Activated naive CD4-positive, alpha-beta T cell treated with anti-CD3 and anti-CD28 coated beads for 36 hours (primary cell): ENCODE data around the gene ZYG11A. TPM values are rescaled to one million over a fixed set of nuclear protein-coding genes. Genes with fewer than 3 reads are reported as not detected.
"Not testable (repeated sequence)": the region's sequence is repeated elsewhere in the genome, so short reads cannot be mapped to it uniquely, and the experiment has no call there.

Experiments used
- CTCF ChIA-PET: fragments of 350-600 bp; sonication (Branson Sonifier 250); formaldehyde crosslinking; loops from one replicate; lab custom pipeline; 2021; ENCODE audit warnings: antibody characterized with exemption; lab: Charles Lee
- DNase-seq: peaks from one replicate; pipeline ENCODE4 v3.0.0-alpha.2; 2020
- H3K27ac Mint-ChIP-seq: one replicate; pipeline ENCODE4 v1.8.0; 2021; ENCODE audit warnings: mild to moderate bottlenecking, mixed read lengths
- H3K27me3 Mint-ChIP-seq: one replicate; pipeline ENCODE4 v1.8.0; 2021; ENCODE audit warnings: low read depth, mixed read lengths
- H3K36me3 Mint-ChIP-seq: one replicate; pipeline ENCODE4 v1.8.0; 2021; ENCODE audit warnings: low read depth, mixed read lengths
- H3K4me1 Mint-ChIP-seq: one replicate; pipeline ENCODE4 v1.8.0; 2021; ENCODE audit warnings: low read depth, mixed read lengths
- H3K4me3 Mint-ChIP-seq: one replicate; pipeline ENCODE4 v1.8.0; 2021; ENCODE audit warnings: mild to moderate bottlenecking, moderate library complexity, mixed read lengths
- H3K9me3 Mint-ChIP-seq: one replicate; pipeline ENCODE4 v1.8.0; 2021; ENCODE audit warnings: mixed read lengths
- intact Hi-C: fragments of 100-400 bp; cut with micrococcal nuclease; formaldehyde crosslinking; loops from one replicate; pipeline ENCODE4 v1.15.1; 2023
- total RNA-seq, 2 experiments: library from RNA; stranded (reverse); gene quantifications; one replicate each; pipeline ENCODE4 v1.2.3, GENCODE V29; 2021

The ZYG11A gene
- under 1 TPM; 0.05 TPM for total RNA-seq

DNA sequence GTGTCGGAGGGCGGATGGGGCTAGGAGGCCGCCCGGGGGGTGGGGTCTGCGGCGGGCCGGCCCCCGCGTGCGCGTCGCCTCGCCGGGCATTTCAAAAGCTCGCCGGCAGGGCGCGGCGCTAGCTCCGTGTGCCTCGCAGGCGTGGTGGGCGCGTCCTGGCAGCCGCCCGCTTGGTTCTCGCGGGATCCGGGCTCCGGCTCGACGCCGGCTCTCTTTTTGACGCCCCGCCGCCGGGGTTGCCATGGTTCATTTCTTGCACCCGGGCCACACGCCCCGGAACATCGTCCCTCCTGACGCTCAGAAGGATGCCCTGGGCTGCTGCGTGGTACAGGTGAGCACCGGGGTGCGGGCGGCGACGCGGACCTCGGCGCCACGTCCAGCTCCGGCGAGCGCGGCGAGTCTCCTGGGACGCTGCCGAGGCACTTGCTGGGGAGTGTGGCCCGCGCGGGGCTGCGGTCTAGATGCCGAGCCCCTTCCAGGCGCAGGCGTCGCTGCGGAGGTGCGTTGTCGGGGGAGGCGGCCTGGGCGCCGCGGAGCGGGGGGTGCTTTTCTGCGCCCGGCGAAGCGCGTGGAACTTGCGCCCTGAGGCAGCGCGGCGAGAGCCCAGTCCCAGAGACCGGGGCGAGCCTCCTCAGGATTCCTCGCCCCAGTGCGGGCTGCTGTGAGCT lies at the start of gene ZYG11A:
Gene ZYG11A (plus strand): TSS at position 118 of the 668 bp plus-strand sequence. CDS start 124 bp downstream, at position 242.
- no peaks in the 10 kb centered on the region for H3K9me3 Mint-ChIP-seq

DNA sequence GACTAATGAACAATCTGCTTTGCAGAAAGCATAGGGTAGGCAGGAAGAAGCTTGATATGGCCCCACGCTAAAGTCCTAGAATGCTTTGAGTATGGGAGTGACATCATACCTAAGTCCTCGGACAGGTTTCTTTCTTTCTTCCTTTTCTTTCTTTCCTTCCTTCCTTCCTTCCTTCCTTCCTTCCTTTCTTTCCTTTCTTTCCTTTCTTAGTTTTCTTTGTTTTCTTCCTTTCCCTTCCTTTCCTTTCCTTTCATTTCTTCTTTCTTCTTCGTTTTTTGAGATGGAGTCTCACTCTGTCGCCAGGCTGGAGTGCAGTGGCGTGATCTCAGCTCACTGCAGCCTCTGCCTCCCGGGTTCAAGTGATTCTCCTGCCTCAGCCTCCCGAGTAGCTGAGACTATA lies 48.8 kb upstream of the ZYG11A start:
- H3K36me3 Mint-ChIP-seq, H3K4me1 Mint-ChIP-seq, H3K4me3 Mint-ChIP-seq, DNase-seq, intact Hi-C loops, H3K9me3 Mint-ChIP-seq, H3K27ac Mint-ChIP-seq, H3K27me3 Mint-ChIP-seq: not testable (repeated sequence)
- CTCF ChIA-PET: interaction anchor here (1.0 to 1.1 kb wide), 2 partner anchors 23 to 127 kb away, joined by 3 read pairs; no protein-coding TSS in a partner anchor

More for the DNA sequence above, at the start of gene ZYG11A:
- H3K27me3 Mint-ChIP-seq: peaks cover 18% of the 10 kb centered on the region
- CTCF ChIA-PET: interaction anchor here (0.7 to 1.5 kb wide), 5 partner anchors 10 to 340 kb away, joined by 3 read pairs; no protein-coding TSS in a partner anchor
- H3K4me1 Mint-ChIP-seq: peaks cover 1% of the 10 kb centered on the region
- no peak within 1 kb of the TSS for H3K27ac Mint-ChIP-seq
- DNase-seq: peak; percentile 81
- peak within 1 kb of the TSS; percentile 65 for H3K4me3 Mint-ChIP-seq
- intact Hi-C loops: loop anchor here (1.0 to 10.0 kb wide), 3 partner anchors 79 to 342 kb away; partner anchors contain the start of gene ECHDC2
- no peaks in the 10 kb centered on the region for H3K36me3 Mint-ChIP-seq

DNA sequence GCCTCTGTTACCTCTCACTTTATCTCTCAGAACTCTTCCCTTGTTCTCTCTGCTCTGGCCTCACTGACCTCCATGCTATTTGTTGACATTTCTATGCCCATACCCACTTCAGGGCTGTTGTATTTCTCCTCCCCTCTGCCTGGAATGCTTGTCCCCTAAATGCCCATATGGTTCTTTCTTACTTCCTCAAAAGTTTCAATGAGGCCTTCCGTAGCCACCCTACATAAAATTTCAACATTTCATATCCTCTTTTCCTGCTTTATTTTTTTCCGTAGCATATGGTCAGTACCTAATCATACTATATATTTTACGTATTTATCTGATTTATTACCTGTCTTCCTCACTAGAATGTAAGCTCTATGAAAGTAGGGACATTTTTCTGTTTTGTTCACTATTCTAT lies 47.1 kb upstream of the ZYG11A start:
- no peak overlapping the region for H3K27ac Mint-ChIP-seq
- intact Hi-C loops: no loop called here
- CTCF ChIA-PET: interaction anchor here (0.6 kb wide), 1 partner anchor 156 kb away, joined by 3 read pairs; no protein-coding TSS in a partner anchor

DNA sequence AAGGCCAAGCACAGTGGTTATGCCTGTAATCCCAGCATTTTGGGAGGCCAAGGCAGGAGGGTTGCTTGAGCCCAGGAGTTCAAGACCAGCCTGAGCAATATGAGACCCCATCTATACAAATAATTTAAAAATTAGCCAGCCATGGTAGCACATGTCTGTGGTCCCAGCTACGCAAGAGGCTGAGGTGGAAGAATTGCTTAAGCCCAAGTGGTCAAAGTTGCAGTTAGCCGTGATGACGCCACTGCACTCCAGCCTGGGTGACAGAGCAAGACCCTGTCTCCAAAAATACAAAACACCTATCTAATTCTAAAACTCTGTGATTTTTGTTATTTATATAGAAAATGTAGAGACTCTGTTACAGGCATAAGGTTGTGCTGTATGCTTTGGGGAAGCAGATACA lies 44.2 kb upstream of the ZYG11A start:
- Mint-ChIP-seq H3K36me3 (peaks cover 3% of the 10 kb centered on the region), H3K4me1 (no peaks in the 10 kb centered on the region), H3K9me3 (no peaks in the 10 kb centered on the region), H3K27me3 (no peaks in the 10 kb centered on the region), H3K27ac (no peak overlapping the region), H3K4me3 (no peak overlapping the region)
- intact Hi-C loops: no loop called here
- no peak for DNase-seq
- CTCF ChIA-PET: no interaction called here

More for the DNA sequence above, 47.1 kb upstream of the ZYG11A start:
- H3K36me3 Mint-ChIP-seq: peaks cover 3% of the 10 kb centered on the region
- no peaks in the 10 kb centered on the region for H3K27me3 Mint-ChIP-seq
- no peaks in the 10 kb centered on the region for H3K4me1 Mint-ChIP-seq
- DNase-seq: no peak
- H3K9me3 Mint-ChIP-seq: no peaks in the 10 kb centered on the region
- no peak overlapping the region for H3K4me3 Mint-ChIP-seq

DNA sequence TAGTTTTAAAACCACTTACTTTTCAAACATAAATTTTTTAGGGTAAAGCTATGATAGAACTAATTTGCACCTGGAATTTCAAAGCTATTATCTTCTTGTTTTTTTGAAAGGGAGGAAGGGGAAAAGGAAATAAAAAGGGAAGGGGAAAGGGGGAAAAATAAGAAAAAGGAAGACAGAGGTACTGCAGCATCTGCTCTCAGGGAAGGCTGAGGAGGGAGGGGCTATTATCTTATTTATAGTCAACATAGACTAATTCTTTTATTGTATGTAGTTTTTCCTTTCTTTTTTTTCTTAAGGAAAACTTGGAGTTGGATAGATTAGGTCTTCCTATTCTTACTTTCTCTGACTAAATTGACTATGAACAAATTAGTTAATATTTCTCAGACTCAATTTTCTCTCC lies 41.5 kb upstream of the ZYG11A start:
- H3K9me3 Mint-ChIP-seq: no peaks in the 10 kb centered on the region
- H3K4me3 Mint-ChIP-seq: no peak overlapping the region
- DNase-seq: no peak
- no peaks in the 10 kb centered on the region for H3K4me1 Mint-ChIP-seq
- peaks cover 3% of the 10 kb centered on the region for H3K36me3 Mint-ChIP-seq
- CTCF ChIA-PET: interaction anchor here (0.5 to 1.0 kb wide), 3 partner anchors 21 to 127 kb away, joined by 3 to 6 read pairs (median 3); no protein-coding TSS in a partner anchor
- no peaks in the 10 kb centered on the region for H3K27me3 Mint-ChIP-seq
- H3K27ac Mint-ChIP-seq: no peak overlapping the region
- intact Hi-C loops: no loop called here

DNA sequence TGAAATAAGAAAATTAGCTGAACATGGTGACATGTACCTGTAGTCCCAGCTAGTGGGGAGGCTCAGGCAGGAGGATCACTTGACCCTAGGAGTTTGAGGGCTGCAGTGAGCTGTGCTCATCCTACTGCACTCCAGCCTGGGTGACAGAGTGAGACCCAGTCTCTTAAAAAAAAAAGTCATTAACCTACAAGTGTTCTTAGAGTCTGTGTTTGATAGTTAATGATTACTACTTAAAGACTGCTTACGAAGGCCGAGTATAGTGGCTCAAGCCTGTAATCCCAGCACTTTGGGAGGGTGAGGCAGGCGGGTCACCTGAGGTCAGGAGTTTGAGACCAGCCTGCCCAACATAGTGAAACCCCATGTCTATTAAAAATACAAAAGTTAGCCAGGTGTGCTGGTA lies 38.5 kb upstream of the ZYG11A start:
- H3K27me3 Mint-ChIP-seq, CTCF ChIA-PET, H3K36me3 Mint-ChIP-seq, H3K4me3 Mint-ChIP-seq, H3K27ac Mint-ChIP-seq, H3K4me1 Mint-ChIP-seq, intact Hi-C loops, DNase-seq, H3K9me3 Mint-ChIP-seq: not testable (repeated sequence)

DNA sequence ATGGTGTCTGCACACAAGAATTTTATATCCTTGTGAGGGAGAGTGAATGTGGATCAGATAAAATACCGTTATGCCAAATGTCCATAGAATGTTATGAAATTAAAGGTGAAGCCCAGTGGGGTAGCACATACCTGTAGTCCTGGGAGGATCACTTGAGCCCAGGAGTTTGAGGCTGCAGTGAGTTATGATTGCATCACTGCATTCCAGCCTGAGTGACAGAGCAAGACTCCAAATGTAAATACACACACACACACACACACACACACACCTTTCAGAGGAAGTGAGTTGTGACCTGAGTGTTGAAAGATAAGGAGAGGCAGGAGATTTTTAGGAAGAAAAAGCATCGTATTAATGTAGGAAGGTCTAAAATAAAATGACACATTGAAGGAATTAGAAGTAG lies 28.1 kb upstream of the ZYG11A start:
- DNase-seq: no peak
- Mint-ChIP-seq H3K4me3 (no peak overlapping the region), H3K27ac (no peak overlapping the region), H3K9me3 (no peaks in the 10 kb centered on the region), H3K27me3 (no peaks in the 10 kb centered on the region), H3K4me1 (no peaks in the 10 kb centered on the region), H3K36me3 (peaks cover 12% of the 10 kb centered on the region)
- intact Hi-C loops: no loop called here
- CTCF ChIA-PET: no interaction called here

DNA sequence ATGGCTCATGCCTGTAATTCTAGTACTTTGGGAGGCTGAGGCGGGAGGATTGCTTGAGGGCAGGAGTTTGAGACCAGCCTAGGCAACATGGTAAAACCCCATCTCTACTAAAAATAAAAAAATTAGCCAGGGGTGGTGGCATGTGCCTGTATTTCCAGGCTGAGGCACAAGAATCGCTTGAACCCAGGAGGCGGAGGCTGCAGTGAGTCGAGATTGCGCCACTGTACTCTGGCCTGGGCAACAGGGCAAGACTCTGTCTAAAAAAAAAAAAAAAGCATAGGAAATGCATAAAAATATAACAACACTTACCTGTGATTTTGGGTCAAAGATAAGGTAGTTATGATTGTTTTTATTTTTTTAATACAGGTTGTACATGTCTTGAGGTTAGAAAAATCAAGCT lies 21.7 kb upstream of the ZYG11A start:
- peaks cover 10% of the 10 kb centered on the region for H3K36me3 Mint-ChIP-seq
- H3K4me1 Mint-ChIP-seq, H3K9me3 Mint-ChIP-seq, DNase-seq, H3K27me3 Mint-ChIP-seq, H3K27ac Mint-ChIP-seq, H3K4me3 Mint-ChIP-seq, intact Hi-C loops: not testable (repeated sequence)
- CTCF ChIA-PET: interaction anchor here (0.6 to 0.7 kb wide), 2 partner anchors 110 to 133 kb away, joined by 3 to 4 read pairs; no protein-coding TSS in a partner anchor

DNA sequence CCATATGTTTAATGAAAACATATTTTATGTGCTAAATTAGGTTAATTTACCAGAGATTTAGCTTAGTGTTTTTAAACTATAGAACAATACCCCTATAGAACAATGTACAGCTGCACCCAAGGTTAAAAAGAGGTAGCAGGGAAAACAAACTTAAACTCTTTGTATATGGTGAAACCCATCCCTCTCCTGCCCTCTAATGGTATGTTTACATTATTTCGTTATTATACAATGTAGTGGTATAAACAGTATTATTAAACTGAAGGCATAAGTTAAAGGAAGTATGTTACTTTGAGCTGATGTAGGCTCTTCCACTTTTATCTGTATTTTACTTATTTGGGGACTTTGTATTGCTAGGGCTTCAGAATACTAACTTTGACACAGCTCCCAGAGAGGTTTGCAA lies 16.7 kb upstream of the ZYG11A start:
- Mint-ChIP-seq H3K4me3 (no peak overlapping the region), H3K36me3 (peaks cover 2% of the 10 kb centered on the region), H3K9me3 (no peaks in the 10 kb centered on the region), H3K27me3 (no peaks in the 10 kb centered on the region), H3K27ac (no peak overlapping the region), H3K4me1 (no peaks in the 10 kb centered on the region)
- CTCF ChIA-PET: interaction anchor here (1.1 to 1.4 kb wide), 2 partner anchors 124 to 127 kb away, joined by 3 read pairs; no protein-coding TSS in a partner anchor
- DNase-seq: no peak
- intact Hi-C loops: loop anchor here (2.0 kb wide), 1 partner anchor 123 kb away; no protein-coding TSS in a partner anchor

DNA sequence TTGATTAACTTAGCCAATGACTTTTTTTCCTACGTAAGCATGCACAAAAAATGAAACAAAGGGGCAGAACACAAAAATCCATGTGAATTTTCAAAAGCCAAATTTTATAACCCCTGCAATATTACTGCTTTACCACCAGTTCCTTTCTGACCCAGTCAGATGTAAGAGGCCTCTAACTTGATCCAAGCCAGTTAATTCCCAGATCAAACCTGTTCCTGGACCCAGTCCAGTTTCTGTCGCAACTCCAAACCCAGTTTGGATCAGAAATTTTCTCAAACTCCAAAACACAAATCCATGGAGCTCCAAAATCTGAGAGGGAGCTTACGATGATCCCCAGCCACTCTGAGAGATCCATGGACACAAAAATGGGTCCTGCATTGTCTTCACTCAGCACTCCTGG lies 7.8 kb upstream of the ZYG11A start:
- Mint-ChIP-seq H3K4me3 (no peak overlapping the region), H3K4me1 (no peaks in the 10 kb centered on the region), H3K27ac (no peak overlapping the region), H3K27me3 (no peaks in the 10 kb centered on the region), H3K9me3 (no peaks in the 10 kb centered on the region), H3K36me3 (no peaks in the 10 kb centered on the region)
- DNase-seq: no peak
- CTCF ChIA-PET: interaction anchor here (0.7 kb wide), 1 partner anchor 337 kb away, joined by 3 read pairs; no protein-coding TSS in a partner anchor
- intact Hi-C loops: no loop called here

DNA sequence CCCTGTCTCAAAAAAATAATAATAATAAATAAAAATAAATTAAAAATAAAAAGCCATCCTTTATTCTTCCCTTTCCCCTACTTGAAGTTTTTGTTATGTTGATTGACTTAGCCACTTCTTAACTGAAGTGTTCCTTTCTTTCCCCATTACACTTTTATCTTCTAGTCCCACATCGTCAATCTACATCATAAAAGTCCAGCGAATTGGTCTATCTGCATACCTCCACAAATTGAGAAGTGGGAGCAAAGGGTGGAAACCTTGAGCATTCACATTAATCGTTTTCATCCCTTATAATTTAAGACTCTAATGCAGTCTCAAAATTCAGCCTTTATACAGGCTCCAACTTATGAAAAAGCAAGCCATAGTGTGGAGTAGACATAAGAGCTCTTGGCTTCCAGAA lies 6.5 kb upstream of the ZYG11A start:
- no peaks in the 10 kb centered on the region for H3K36me3 Mint-ChIP-seq
- no peaks in the 10 kb centered on the region for H3K9me3 Mint-ChIP-seq
- H3K4me1 Mint-ChIP-seq: no peaks in the 10 kb centered on the region
- CTCF ChIA-PET: no interaction called here
- intact Hi-C loops: no loop called here
- H3K27ac Mint-ChIP-seq: no peak overlapping the region
- peaks cover 1% of the 10 kb centered on the region for H3K27me3 Mint-ChIP-seq
- no peak overlapping the region for H3K4me3 Mint-ChIP-seq
- DNase-seq: no peak

DNA sequence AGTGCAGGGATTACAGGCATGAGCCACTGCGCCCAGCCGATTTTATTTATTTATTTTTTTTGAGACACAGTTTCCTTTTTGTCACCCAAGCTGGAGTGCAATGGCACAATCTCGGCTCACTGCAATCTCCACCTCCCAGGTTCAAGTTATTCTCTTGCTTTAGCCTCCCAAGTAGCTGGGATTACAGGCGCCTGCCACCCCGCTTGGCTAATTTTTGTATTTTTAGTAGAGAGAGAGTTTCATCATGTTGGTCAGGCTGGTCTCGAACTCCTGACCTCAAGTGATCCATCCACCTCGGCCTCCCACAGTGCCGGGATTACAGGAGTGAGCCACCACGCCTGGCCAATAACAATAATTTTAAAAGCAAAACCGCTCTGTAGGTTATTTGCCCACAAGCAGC lies 3.4 kb upstream of the ZYG11A start:
- peaks cover 13% of the 10 kb centered on the region for H3K27me3 Mint-ChIP-seq
- H3K9me3 Mint-ChIP-seq, DNase-seq, H3K4me3 Mint-ChIP-seq, H3K36me3 Mint-ChIP-seq, H3K27ac Mint-ChIP-seq, intact Hi-C loops, H3K4me1 Mint-ChIP-seq: not testable (repeated sequence)
- CTCF ChIA-PET: interaction anchor here (0.7 kb wide), 1 partner anchor 81 kb away, joined by 4 read pairs; no protein-coding TSS in a partner anchor

DNA sequence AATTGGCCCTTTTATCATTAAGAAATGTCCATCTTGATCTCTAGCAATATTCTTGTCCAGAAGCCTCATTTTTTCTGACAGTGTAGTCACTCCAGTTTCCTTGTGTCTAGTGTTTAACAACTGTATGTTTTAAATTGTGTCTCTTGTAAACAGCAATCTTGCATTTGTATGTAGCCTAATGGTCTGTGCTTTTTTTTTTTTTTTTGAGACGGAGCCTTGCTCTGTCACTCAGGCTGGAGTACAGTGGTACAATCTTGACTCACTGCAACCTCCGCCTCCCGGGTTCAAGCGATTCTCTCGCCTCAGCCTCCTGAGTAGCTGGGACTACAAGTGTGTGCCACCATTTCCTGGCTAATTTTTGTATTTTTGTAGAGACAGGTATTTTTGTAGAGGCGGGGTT lies 2.6 kb downstream of the ZYG11A start:
- H3K36me3 Mint-ChIP-seq, H3K4me3 Mint-ChIP-seq, CTCF ChIA-PET, DNase-seq, H3K27ac Mint-ChIP-seq, H3K4me1 Mint-ChIP-seq, H3K9me3 Mint-ChIP-seq: not testable (repeated sequence)
- peaks cover 23% of the 10 kb centered on the region for H3K27me3 Mint-ChIP-seq
- intact Hi-C loops: loop anchor here (10.0 kb wide), 1 partner anchor 340 kb away; no protein-coding TSS in a partner anchor
